ENCODE results near the gene LTBP1. TPM values are rescaled to one million over a fixed set of nuclear protein-coding genes. Genes with fewer than 3 reads are reported as not detected.

The LTBP1 gene
- total RNA-seq, 2 experiments from 2014 or later = 0.06 TPM; not detected in 1

DNA sequence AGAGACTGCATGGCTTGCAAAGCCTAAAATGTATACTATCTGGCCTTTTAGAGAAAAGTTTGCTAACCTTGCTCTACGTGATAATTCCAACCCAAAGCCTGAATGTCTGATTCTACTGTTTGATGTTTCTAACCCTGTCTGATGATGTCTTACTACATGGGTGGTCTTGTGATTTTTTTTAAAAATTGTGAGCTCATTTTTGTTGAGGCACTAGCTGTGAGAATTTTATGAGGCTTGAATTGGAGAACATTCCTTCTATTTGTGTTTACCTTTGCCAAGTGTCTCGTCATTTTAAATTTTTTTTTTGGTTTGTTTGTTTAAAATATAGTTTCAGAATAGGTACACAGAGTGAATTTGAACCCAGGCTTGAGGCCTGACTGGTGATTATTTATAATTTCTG lies 15.2 kb upstream of the LTBP1 start:
- H3K4me3 ChIP-seq (ENCODE audit: low read length) = no peak overlapping the region
- ATAC-seq (ENCODE audit: poor library complexity) = no peak
- CTCF ChIA-PET = no interaction called here
- H3K4me1 ChIP-seq (ENCODE audit: insufficient read depth, low read length) = no peaks in the 10 kb centered on the region
- no peak overlapping the region for H3K4me3 Mint-ChIP-seq
- H3K36me3 ChIP-seq (ENCODE audit: insufficient read depth, low read length) = no peaks in the 10 kb centered on the region
- H3K27me3 Mint-ChIP-seq = peaks cover 17% of the 10 kb centered on the region
- peaks cover 4 to 5% of the 10 kb centered on the region in 2 experiments for H3K27me3 ChIP-seq (ENCODE audit: control insufficient read depth in 1 of 2, insufficient read depth in 2 of 2, low read length in 2 of 2)
- H3K9me3 Mint-ChIP-seq = no peaks in the 10 kb centered on the region
- H3K36me3 Mint-ChIP-seq (ENCODE audit: low read depth) = no peaks in the 10 kb centered on the region
- no peak overlapping the region for H3K27ac ChIP-seq (ENCODE audit: low read depth in 1 of 2, low read length in 2 of 2)
- no peak overlapping the region for H3K27ac Mint-ChIP-seq
- H3K4me1 Mint-ChIP-seq (ENCODE audit: low read depth) = no peaks in the 10 kb centered on the region
- POLR2A ChIA-PET = no interaction called here
- no peak for DNase-seq
- TF ChIP-seq, protein P1, sequence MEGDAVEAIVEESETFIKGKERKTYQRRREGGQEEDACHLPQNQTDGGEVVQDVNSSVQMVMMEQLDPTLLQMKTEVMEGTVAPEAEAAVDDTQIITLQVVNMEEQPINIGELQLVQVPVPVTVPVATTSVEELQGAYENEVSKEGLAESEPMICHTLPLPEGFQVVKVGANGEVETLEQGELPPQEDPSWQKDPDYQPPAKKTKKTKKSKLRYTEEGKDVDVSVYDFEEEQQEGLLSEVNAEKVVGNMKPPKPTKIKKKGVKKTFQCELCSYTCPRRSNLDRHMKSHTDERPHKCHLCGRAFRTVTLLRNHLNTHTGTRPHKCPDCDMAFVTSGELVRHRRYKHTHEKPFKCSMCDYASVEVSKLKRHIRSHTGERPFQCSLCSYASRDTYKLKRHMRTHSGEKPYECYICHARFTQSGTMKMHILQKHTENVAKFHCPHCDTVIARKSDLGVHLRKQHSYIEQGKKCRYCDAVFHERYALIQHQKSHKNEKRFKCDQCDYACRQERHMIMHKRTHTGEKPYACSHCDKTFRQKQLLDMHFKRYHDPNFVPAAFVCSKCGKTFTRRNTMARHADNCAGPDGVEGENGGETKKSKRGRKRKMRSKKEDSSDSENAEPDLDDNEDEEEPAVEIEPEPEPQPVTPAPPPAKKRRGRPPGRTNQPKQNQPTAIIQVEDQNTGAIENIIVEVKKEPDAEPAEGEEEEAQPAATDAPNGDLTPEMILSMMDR (IDR thresholded peaks at IDR 0.05) = no peak
- intact Hi-C loops (cut with DNase I, micrococcal nuclease) = no loop called here
- H3K9me3 ChIP-seq (ENCODE audit: control insufficient read depth in 1 of 2, insufficient read depth in 1 of 2, low read length in 2 of 2) = no peaks in the 10 kb centered on the region

DNA sequence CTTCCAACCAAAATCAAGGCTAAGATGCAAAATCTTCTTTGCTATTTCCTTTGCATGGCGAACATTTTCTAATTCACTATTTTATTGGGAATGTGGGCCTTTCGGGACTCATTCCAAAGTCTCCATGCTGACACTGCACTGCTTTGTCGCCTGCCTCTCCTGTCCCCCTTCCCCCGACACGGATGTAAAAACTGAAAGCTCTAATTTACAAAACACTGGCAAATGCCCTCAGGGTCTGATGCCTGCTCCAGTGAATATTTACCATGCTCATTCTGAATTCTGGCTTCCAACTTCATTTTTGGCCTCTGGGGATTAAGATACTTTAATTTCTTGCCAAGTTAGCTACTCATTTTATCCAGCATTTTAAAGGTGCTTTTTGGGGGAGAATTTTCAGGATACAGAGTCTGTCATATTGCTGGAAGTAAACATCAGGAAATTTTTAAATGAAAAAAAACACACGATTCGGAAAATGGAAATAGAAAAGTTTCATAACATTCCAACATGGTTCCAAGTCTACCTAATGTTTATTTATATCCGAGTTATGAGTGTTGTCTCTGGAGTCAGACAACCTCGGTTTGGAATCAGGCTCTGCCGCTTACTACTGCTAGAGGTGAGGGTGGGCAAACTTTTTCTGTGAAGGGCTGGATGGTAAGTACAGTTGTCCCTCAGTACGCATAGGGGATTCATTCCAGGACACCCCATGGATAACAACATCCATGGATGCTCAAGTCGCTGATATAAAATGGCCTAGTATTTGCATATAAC lies 14.6 kb upstream of the LTBP1 start:
- H3K27ac ChIP-seq (ENCODE audit: low read depth in 1 of 2, low read length in 2 of 2) = no peak overlapping the region
- Mint-ChIP-seq H3K27me3 (peaks cover 11% of the 10 kb centered on the region), H3K36me3 (ENCODE audit: low read depth) (no peaks in the 10 kb centered on the region), H3K4me3 (no peak overlapping the region), H3K9me3 (no peaks in the 10 kb centered on the region), H3K4me1 (ENCODE audit: low read depth) (no peaks in the 10 kb centered on the region), H3K27ac (no peak overlapping the region)
- ChIA-PET CTCF (no interaction called here), POLR2A (no interaction called here)
- no peak for ATAC-seq (ENCODE audit: poor library complexity)
- intact Hi-C loops (cut with DNase I, micrococcal nuclease) = no loop called here
- H3K4me1 ChIP-seq (ENCODE audit: insufficient read depth, low read length) = no peaks in the 10 kb centered on the region
- H3K4me3 ChIP-seq (ENCODE audit: low read length) = no peak overlapping the region
- TF ChIP-seq, protein P1 (IDR thresholded peaks at IDR 0.05) = no peak
- H3K27me3 ChIP-seq (ENCODE audit: control insufficient read depth in 1 of 2, insufficient read depth in 2 of 2, low read length in 2 of 2) = peaks cover 2 to 3% of the 10 kb centered on the region in 2 experiments
- no peak for DNase-seq
- H3K9me3 ChIP-seq (ENCODE audit: control insufficient read depth in 1 of 2, insufficient read depth in 1 of 2, low read length in 2 of 2) = no peaks in the 10 kb centered on the region
- no peaks in the 10 kb centered on the region for H3K36me3 ChIP-seq (ENCODE audit: insufficient read depth, low read length)

DNA sequence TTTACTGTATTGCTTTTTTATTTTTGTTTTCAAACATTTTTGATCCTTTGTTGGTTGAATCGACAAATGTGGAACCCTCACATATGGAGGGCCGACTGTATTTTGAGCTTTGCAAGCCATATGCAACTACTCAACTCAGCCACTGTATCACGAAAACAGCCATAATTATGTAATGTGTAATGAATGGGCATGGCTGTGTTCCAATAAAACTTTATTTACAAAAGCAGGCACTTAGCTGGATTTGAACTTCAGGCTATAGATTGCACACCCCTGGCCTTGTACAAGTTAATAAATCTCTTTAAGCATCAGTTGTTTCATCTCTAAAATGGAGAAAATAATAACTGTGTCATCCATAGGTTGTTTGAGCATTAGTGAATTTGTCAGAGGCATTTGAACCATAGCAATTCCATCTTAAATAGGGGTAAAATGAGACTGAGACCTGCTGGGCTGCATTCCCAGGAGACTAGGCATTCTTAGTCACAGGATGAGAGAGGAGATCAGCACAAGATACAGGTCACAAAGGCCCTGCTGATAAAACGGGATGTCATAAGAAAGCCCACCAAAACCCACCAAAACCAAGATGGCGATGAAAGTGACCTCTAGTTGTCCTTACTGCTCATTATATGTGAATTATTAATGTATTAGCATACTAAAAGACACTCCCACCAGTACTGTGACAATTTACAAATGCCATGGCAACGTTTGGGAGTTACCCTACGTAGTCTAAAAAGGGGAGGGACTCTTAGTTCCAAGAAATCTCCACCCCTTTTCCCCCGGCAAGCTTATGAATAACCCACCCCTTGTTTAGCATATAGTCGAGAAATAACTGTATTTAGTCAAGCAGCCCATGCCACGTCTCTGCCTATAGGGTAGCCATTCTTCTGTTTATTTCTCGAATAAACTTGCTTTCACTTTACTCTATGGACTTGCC lies 13.7 kb upstream of the LTBP1 start:
- H3K36me3 Mint-ChIP-seq (ENCODE audit: low read depth) = no peaks in the 10 kb centered on the region
- Histone ChIP-seq H3K4me3 (ENCODE audit: low read length) (no peak overlapping the region), H3K9me3 (ENCODE audit: control insufficient read depth in 1 of 2, insufficient read depth in 1 of 2, low read length in 2 of 2) (no peaks in the 10 kb centered on the region), H3K27me3 (ENCODE audit: control insufficient read depth in 1 of 2, insufficient read depth in 2 of 2, low read length in 2 of 2) (no peaks in the 10 kb centered on the region), H3K4me1 (ENCODE audit: insufficient read depth, low read length) (no peaks in the 10 kb centered on the region), H3K27ac (ENCODE audit: low read depth in 1 of 2, low read length in 2 of 2) (no peak overlapping the region), H3K36me3 (ENCODE audit: insufficient read depth, low read length) (no peaks in the 10 kb centered on the region)
- POLR2A ChIA-PET = no interaction called here
- intact Hi-C loops (cut with DNase I, micrococcal nuclease) = no loop called here
- H3K9me3 Mint-ChIP-seq = no peaks in the 10 kb centered on the region
- ATAC-seq (ENCODE audit: poor library complexity) (no peak), DNase-seq (no peak)
- H3K27ac Mint-ChIP-seq = no peak overlapping the region
- H3K27me3 Mint-ChIP-seq = peaks cover 8% of the 10 kb centered on the region
- CTCF ChIA-PET = no interaction called here
- no peak overlapping the region for H3K4me3 Mint-ChIP-seq
- TF ChIP-seq, protein P1 (IDR thresholded peaks at IDR 0.05) = no peak
- H3K4me1 Mint-ChIP-seq (ENCODE audit: low read depth) = no peaks in the 10 kb centered on the region
